Choroid plexus epithelial cell (primary cell): ENCODE measurements around the gene GUCA1A.
"Not testable (repeated sequence)": the region's sequence is repeated elsewhere in the genome, so short reads cannot be mapped to it uniquely, and the experiment has no call there.

Source experiments
- DNase-seq: peaks from one replicate; pipeline ENCODE4 v3.0.0-alpha.2; 2010; ENCODE audit warnings: low read depth
- H3K4me3 ChIP-seq: 2 replicates; pipeline ENCODE4 v1.5.1; 2011; ENCODE audit warnings: low read depth, mild to moderate bottlenecking, control low read depth, low read length, moderate library complexity
- TF ChIP-seq, protein P1 (sequence below): conservative IDR thresholded peaks from 2 replicates; pipeline ENCODE4 v1.5.1; 2011; ENCODE audit warnings: low read depth, mild to moderate bottlenecking, control low read depth, inconsistent platforms, low read length, moderate library complexity

The GUCA1A gene

GRCh38 chr6:42163981-42164380 lies 9.2 kb upstream of the GUCA1A start:
- no peak overlapping the region for H3K4me3 ChIP-seq
- TF ChIP-seq, protein P1, sequence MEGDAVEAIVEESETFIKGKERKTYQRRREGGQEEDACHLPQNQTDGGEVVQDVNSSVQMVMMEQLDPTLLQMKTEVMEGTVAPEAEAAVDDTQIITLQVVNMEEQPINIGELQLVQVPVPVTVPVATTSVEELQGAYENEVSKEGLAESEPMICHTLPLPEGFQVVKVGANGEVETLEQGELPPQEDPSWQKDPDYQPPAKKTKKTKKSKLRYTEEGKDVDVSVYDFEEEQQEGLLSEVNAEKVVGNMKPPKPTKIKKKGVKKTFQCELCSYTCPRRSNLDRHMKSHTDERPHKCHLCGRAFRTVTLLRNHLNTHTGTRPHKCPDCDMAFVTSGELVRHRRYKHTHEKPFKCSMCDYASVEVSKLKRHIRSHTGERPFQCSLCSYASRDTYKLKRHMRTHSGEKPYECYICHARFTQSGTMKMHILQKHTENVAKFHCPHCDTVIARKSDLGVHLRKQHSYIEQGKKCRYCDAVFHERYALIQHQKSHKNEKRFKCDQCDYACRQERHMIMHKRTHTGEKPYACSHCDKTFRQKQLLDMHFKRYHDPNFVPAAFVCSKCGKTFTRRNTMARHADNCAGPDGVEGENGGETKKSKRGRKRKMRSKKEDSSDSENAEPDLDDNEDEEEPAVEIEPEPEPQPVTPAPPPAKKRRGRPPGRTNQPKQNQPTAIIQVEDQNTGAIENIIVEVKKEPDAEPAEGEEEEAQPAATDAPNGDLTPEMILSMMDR, result no peak
- DNase-seq, result peak; percentile 43

GRCh38 chr6:42165016-42165415 lies 8.1 kb upstream of the GUCA1A start:
- TF ChIP-seq, protein P1, result no peak
- no peak for DNase-seq
- H3K4me3 ChIP-seq, result no peak overlapping the region

GRCh38 chr6:42166444-42167141 lies 6.6 kb upstream of the GUCA1A start:
- peak; percentile 73 for DNase-seq
- no peak overlapping the region for H3K4me3 ChIP-seq
- TF ChIP-seq, protein P1, result peak; percentile 93

DNA sequence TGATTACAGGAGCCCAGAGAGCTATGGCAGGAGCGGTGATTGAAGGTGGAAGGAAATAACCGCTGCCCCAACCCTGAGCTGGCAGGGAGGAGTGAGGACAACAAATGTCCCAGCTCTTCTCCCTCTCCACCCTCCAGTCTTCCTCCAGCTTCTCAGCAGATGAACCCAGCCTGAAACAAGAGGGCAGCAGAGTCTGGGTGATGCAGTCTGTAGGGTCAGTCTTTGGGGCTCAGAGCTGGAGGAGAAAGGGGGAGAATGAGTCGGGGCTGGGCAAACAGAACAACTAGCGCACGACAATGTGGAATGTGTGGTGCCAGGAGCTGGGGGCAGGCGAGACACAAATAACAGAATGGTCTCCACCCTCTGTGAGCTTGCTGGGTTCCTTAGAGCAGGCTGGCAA lies 4.5 kb upstream of the GUCA1A start:
- no peak overlapping the region for H3K4me3 ChIP-seq
- TF ChIP-seq, protein P1, result peak; percentile 11
- no peak for DNase-seq

- not testable (repeated sequence) for DNase-seq, H3K4me3 ChIP-seq
Observed at GRCh38 chr6:42169780-42170179, 3.4 kb upstream of the GUCA1A start.

DNA sequence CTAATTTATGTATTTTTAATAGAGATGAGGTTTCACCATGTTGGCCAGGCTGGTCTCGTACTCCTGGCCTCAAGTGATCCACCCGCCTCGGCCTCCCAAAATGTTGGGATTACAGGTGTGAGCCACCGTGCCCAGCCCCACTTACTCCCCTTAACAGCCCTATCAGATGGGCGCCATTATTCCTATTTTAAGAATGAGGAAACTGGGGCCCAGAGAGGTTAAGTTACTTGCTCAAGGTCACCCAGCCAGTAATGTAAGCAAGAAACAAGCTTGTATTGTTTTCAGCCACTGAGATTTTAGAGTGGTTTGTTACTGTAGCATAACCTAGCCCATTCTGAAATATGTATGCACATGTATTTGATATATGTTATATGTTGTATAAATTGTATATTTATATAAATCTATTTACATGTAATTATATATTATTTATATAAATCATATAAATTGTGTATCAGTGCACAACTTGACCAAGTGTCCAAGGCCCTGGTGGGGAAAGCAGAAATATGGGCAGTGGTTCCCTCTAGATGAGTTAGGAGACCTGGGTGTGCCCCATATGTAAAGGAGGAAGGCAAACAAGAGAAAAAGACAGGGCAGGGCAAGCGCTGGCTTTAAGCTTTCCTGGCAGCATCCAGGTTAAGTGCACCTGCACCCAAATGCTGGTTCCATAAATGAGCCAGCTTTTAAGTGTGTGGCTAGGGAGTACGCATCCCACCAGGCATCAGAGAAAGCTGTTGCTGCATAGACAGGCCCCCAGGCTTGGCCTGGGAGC lies 1.2 kb upstream of the GUCA1A start:
- no peak for DNase-seq
- no peak overlapping the region for H3K4me3 ChIP-seq
- TF ChIP-seq, protein P1, result no peak

DNA sequence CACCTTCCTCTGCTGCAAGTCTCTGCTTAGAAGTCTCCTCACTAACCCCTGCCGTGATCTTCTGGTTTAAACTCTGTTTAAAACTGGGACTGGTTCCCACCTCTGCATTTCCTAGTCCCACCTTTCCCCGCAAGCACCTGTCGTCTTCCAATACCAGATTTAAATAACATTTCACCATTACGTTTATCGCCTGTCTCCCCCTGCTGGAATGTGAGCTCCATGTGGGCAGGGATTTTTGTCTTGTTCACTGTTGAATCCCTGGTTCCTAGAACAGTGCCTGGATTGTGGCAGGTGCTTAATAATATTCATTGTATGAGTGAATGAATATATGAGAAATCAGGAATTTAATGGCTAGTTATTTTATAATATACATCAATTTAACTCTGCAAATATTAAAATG lies 2.7 kb downstream of the GUCA1A start:
- no peak overlapping the region for H3K4me3 ChIP-seq
- TF ChIP-seq, protein P1, result peak; percentile 63
- no peak for DNase-seq
